DMS53 (cell line): ENCODE measurements around the gene NRGN.
"Not testable (repeated sequence)": the region's sequence is repeated elsewhere in the genome, so short reads cannot be mapped to it uniquely, and the experiment has no call there.

ENCODE experiments used
- DNase-seq: peaks from one replicate; lab custom pipeline; 2025; lab: John Stamatoyannopoulos, UW

Gene NRGN

DNA sequence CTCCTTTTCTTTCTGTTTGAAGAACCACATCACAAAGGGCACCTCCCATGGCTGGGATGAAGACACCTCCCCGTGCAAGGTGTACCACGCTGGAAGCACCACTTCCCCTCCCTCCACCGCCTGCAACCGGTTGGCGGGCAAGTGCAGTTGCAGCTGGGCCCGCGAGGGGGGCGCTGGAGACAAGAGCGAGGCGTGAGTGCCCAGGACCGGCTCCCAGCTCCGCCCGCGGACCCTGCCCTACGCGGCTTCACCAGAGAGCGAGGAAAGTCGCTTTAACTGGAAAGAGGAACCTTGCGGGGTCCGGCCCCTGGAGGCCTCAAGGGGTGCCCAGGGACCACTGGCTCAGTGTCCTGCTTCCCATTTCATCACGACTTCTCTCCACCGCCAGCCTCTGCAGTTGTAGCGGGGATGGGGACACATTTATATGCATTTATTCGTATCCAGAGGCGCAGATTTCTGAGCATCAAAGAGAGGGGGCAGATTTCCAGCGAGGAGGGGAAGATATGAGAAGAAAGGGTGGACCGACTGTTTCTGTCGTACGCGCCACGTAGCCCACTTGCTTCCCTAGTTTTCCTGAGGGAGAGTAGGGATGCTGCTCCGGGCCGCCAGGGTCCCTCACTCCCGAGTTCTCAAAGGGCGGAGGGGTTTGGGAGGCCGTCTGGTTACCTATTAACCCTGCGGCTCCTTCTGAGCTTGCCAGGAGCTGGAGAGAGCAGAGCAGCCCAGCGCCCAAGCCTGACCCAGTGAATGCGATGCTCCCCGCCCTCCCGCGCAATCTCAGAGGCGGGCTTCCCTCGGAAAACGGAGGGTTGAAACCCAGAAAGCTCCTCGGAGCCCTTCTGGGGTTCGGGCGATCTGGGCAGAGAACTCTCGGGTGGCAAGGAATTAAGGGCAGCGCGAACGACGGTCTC, 18.9 kb downstream of the NRGN start:
- peak; percentile 97 for DNase-seq

- DNase-seq: peak; percentile 61
Measured at GRCh38 chr11:124759266-124760204, 19.8 kb downstream of the NRGN start.

GRCh38 chr11:124760205-124760652, 20.5 kb downstream of the NRGN start:
- DNase-seq: no peak

- DNase-seq: no peak
Measured at GRCh38 chr11:124760806-124761205, 21.1 kb downstream of the NRGN start.

GRCh38 chr11:124761301-124762104, 21.8 kb downstream of the NRGN start:
- DNase-seq: no peak

DNA sequence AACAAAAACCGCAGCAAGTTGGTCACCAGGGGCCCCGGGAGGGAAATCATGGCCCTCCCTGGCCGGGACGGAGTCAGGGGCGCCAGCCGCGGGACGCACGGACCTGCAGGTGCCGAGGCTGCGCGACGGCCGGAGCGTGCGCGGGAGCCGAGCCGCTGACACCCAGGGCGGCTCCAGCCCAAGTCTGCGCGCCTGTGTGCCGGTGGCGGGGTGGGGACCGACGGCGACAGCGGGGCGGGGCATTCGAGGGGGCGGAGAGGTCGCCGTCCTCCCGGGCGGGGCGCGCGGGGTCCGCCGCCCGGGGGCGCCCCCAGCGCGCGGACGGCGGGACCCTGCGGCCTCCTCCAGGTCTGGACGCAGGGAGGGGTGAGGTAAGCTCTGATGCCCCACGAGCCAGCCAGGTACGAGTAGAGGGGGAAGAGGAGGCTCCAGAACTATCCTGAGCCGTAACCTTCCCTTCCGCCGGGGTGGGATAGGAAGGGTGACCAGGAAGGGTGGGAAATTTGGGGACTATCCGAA, 22.4 kb downstream of the NRGN start, which contains the start of gene ESAM:
ESAM (minus strand) TSS at position 186 of the 519 bp plus-strand sequence; CDS start at position 50, 136 bp downstream.
- peak; percentile 83 for DNase-seq

- peak; percentile 74 for DNase-seq
Measured at GRCh38 chr11:124762624-124763155, 22.9 kb downstream of the NRGN start.

- DNase-seq: peak; percentile 93
Measured at GRCh38 chr11:124763156-124763947, 23.6 kb downstream of the NRGN start.

DNA sequence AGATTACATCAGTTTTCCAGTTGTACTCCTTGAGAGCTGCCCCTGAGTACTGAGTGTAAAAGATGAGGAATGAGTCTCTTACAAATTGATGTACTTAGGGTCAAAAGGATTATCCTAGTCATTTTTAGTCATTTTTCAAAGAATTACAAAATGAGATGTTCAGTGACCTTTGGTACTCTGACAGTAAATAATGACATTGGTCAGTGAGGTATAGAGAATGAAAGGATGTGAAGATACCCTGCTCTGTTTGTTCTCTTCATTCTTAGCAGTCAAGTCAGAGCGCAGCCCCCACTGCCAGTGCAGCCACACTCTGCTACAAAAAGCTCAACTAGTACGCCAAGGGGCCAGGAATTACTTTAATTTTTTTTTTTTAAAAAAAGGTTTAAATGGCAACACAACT, 26.4 kb downstream of the NRGN start:
- DNase-seq: no peak

DNA sequence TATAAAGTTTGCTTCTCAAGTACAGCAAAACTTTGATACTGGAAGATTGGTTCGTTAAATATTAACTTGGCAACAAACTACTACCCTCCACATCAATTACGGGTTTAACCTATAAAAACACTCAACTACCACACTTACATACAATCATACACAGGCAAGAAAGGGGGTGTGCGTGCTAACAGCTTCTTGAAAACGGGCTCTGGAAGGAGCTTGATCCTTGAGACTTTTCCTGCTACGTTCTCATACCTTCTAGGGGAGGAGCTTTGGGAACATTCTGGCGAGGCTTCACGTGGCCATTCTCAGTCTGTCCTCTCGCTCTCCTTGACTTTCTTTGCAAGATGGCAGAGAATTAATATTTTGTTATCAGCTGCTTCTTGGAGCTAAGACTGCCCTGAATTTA, 29.2 kb downstream of the NRGN start:
- DNase-seq: no peak

GRCh38 chr11:124769806-124770774, 30.3 kb downstream of the NRGN start:
- DNase-seq: peak; percentile 10

GRCh38 chr11:124770959-124771358, 31.2 kb downstream of the NRGN start:
- DNase-seq: not testable (repeated sequence)

DNA sequence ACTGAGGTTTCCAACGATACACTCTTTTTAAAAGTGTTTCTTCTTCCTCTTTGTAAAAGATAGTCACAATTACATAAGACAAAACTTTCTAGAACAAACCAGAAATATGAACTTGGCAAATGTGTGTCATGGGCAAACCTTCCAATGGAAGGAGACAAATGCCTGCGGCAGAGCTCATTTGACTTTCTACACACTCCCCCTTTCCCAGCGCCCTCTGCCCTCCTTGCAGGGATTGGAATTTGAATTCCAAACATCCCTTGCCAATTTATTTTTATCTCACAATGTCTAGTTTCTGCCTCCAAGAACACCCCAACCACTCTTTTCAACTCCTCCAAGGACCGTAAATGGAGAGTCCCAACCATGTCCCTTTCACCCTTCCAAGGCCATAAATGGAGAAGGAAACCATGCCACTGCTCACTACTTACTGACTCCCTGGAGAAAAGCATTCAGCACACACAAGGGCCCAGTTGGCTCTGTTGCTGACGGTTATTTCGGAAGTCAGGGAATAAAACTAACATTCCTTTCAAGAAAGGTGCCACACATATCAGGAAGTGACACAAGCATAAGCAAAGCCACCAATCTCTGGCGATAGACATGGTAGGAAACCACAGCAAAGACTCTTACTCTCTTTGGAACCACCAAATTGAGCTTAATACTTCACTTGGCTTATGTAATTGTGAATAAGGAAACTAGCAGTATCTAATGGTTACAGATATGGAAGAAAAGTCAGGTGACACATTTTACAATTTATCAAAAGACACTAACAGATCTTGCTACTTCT, 37.3 kb downstream of the NRGN start:
- DNase-seq: no peak

DNA sequence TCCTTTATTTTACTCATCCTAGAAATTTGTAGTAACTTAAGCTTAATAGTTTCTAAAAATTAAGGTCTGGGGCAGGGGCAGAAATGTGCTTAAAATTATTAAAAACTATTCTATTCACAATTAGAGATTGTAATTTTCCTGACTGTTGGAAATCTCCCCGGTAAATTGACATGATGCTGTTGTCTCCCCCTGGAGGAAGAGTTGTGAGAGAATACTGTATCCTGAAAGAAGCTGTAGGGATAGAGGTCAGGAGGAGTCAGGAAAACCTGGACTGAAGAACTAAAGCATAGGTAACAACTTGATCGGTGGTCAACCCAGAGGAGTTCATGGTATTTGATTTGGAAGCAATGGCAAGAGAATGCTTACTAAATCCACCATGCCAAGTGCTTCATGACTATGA, 38.5 kb downstream of the NRGN start:
- peak; percentile 37 for DNase-seq

DNA sequence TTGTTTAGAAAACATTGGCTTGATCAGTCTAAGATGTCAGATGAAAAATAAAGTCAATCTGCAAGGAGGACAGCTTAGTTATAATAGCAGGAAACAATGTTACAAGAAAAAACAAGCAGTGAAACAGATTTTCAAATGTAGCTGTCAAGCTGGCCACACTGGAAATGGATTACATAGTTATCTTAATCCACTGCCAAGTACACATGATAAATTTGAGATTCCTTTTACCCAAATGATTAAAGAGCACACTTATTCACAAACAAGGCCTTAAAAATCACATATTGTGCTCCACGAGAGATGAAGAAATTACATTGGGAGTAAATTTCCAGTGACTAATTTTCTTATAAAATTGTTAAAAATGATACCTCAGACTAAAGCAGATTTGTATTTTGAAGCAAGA, 39.8 kb downstream of the NRGN start:
- no peak for DNase-seq

DNA sequence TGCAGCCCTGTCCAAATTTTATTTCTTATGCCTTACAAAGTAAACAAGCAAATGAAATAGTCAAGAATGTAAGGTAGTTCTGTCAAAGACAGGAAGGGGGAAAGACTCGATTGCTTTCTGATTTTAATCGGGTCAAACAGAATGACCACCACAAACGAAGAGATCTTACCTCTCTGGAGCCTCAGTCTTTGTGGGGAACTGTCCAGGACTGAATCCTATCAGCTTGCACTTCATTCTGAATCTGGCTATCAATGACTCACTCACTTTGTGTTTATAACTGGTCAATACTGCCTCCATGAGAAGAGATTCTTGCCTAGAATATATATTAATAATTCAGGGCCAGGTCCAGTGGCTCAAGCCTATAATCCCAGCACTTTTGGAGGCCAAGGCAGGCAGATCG, 43.3 kb downstream of the NRGN start:
- DNase-seq: no peak

- DNase-seq: no peak
Measured at GRCh38 chr11:124784051-124784450, 44.3 kb downstream of the NRGN start.

GRCh38 chr11:124788521-124788920, 48.8 kb downstream of the NRGN start:
- no peak for DNase-seq
